H1 (cell line): ENCODE measurements around the gene NDUFS4. TPM values are rescaled to one million over a fixed set of nuclear protein-coding genes. Genes with fewer than 3 reads are reported as not detected.

Experiments used
- CTCF ChIA-PET: fragments of 300-600 bp; sonication (Branson Sonifier 250); formaldehyde crosslinking; loops from one replicate; lab custom pipeline; 2021; ENCODE audit not compliant: partially characterized antibody; lab: Charles Lee
- POLR2A ChIA-PET: fragments of 300-600 bp; sonication (Branson Sonifier 250); formaldehyde crosslinking; loops from one replicate; lab custom pipeline; 2021; ENCODE audit warnings: inconsistent platforms; ENCODE audit not compliant: partially characterized antibody; lab: Charles Lee
- DNase-seq, 2 experiments: peaks; one replicate each; pipeline versions ENCODE4 v3.0.0 to v3.0.0-alpha.2; 2010 to 2022; ENCODE audit warnings: low spot score in 2 of 2, low read depth in 1 of 2, mixed read lengths in 1 of 2
- FAIRE-seq: peaks from 2 replicates; lab custom pipeline; 2011; peaks lifted over from hg19 to GRCh38; lab: Jason Lieb, UNC
- H2AFZ ChIP-seq: 2 replicates; pipeline ENCODE4 v1.8.1; 2012; ENCODE audit warnings: low read length, inconsistent platforms
- H2AK5ac ChIP-seq: 2 replicates; pipeline ENCODE4 v1.6.1; 2013; ENCODE audit warnings: low read depth, low read length
- H2BK120ac ChIP-seq: replicated peaks from 2 replicates; pipeline ENCODE3; 2013; ENCODE audit warnings: low read depth, low read length, inconsistent platforms
- H2BK12ac ChIP-seq: 2 replicates; pipeline ENCODE4 v1.6.1; 2013; ENCODE audit warnings: low read depth, low read length
- H2BK15ac ChIP-seq: 2 replicates; pipeline ENCODE4 v1.6.1; 2013; ENCODE audit warnings: low read length
- H2BK20ac ChIP-seq: 2 replicates; pipeline ENCODE4 v1.6.1; 2013; ENCODE audit warnings: low read length
- H2BK5ac ChIP-seq: 2 replicates; pipeline ENCODE4 v1.6.1; 2013; ENCODE audit warnings: low read depth, low read length
- H3K14ac ChIP-seq: 2 replicates; pipeline ENCODE4 v1.6.1; 2013; ENCODE audit warnings: inconsistent platforms; ENCODE audit not compliant: insufficient read length
- H3K18ac ChIP-seq: 2 replicates; pipeline ENCODE4 v1.6.1; 2013; ENCODE audit warnings: low read length; ENCODE audit errors: extremely low read depth
- H3K23ac ChIP-seq: 2 replicates; pipeline ENCODE4 v1.6.1; 2013; ENCODE audit warnings: inconsistent platforms; ENCODE audit not compliant: insufficient read length
- H3K23me2 ChIP-seq: 2 replicates; pipeline ENCODE4 v1.6.1; 2013; ENCODE audit warnings: low read depth, low read length
- H3K27ac ChIP-seq: 2 replicates; pipeline ENCODE4 v1.6.1; 2011; ENCODE audit warnings: low read depth, low read length, inconsistent platforms
- H3K27me3 ChIP-seq, 4 experiments: replicated peaks in 1 of 4; 1 replicate in 1 of 4; 2 replicates in 3 of 4; pipeline versions ENCODE4 v1.6.1 to v1.8.1; 2011 to 2013; ENCODE audit warnings: low read length in 3 of 4, mild to moderate bottlenecking in 3 of 4, inconsistent platforms in 2 of 4, mixed read lengths in 2 of 4, moderate library complexity in 1 of 4; ENCODE audit not compliant: control insufficient read depth in 3 of 4, insufficient read depth in 3 of 4; ENCODE audit errors: extremely low read depth in 1 of 4
- H3K36me3 ChIP-seq, 4 experiments: 2 replicates each; pipeline versions ENCODE4 v1.6.1 to v1.8.1; 2011 to 2013; ENCODE audit warnings: mild to moderate bottlenecking in 4 of 4, low read length in 3 of 4, moderate library complexity in 2 of 4, control low read depth in 1 of 4, inconsistent platforms in 1 of 4; ENCODE audit not compliant: insufficient read depth in 4 of 4, control insufficient read depth in 2 of 4
- H3K4ac ChIP-seq: replicated peaks from 2 replicates; pipeline ENCODE3; 2013; ENCODE audit warnings: low read length, low read depth, mixed read lengths, inconsistent platforms; ENCODE audit not compliant: insufficient read length
- H3K4me1 ChIP-seq, 4 experiments: replicated peaks in 1 of 4; 1 replicate in 1 of 4; 2 replicates in 3 of 4; pipeline versions ENCODE4 v1.6.1 to v1.8.1; 2011 to 2013; ENCODE audit warnings: low read length in 3 of 4, inconsistent platforms in 2 of 4, mixed read lengths in 1 of 4; ENCODE audit not compliant: insufficient read depth in 4 of 4, control insufficient read depth in 3 of 4
- H3K4me2 ChIP-seq, 2 experiments: 2 replicates each; pipeline versions ENCODE4 v1.6.1 to v1.8.1; 2011 to 2013; ENCODE audit warnings: low read depth in 2 of 2, low read length in 2 of 2, control low read depth in 1 of 2, inconsistent platforms in 1 of 2, mild to moderate bottlenecking in 1 of 2; ENCODE audit not compliant: insufficient read depth in 1 of 2
- H3K4me3 ChIP-seq, 4 experiments: fragments of 200-600, 300-600 bp in 1 of 4; sonication (generic), shearing (Covaris generic), sonication (Bioruptor Twin) in 1 of 4; 2 replicates each; pipeline versions ENCODE4 v1.5.1 to v1.8.1; 2011 to 2016; ENCODE audit warnings: low read length in 4 of 4, low read depth in 3 of 4, control low read depth in 2 of 4, inconsistent platforms in 2 of 4, mild to moderate bottlenecking in 2 of 4, mixed read lengths in 1 of 4, moderate library complexity in 1 of 4; ENCODE audit not compliant: insufficient read depth in 2 of 4; ENCODE audit errors: extremely low read depth in 1 of 4
- H3K56ac ChIP-seq: replicated peaks from 2 replicates; pipeline ENCODE3; 2013; ENCODE audit warnings: low read depth, mild to moderate bottlenecking, mixed read lengths, low read length, inconsistent platforms; ENCODE audit not compliant: insufficient read length
- H3K79me1 ChIP-seq: 2 replicates; pipeline ENCODE4 v1.6.1; 2013; ENCODE audit warnings: low read depth, low read length, control low read depth
- H3K79me2 ChIP-seq, 2 experiments: 2 replicates each; pipeline versions ENCODE4 v1.6.1 to v1.8.1; 2012 to 2013; ENCODE audit warnings: low read length in 2 of 2, mild to moderate bottlenecking in 2 of 2, inconsistent platforms in 1 of 2; ENCODE audit not compliant: insufficient read depth in 2 of 2, control insufficient read depth in 1 of 2
- H3K9ac ChIP-seq, 4 experiments: replicated peaks in 1 of 4; 1 replicate in 1 of 4; 2 replicates in 3 of 4; pipeline versions ENCODE4 v1.6.1 to v1.8.1; 2011 to 2013; ENCODE audit warnings: low read depth in 3 of 4, low read length in 3 of 4, control low read depth in 2 of 4, mild to moderate bottlenecking in 2 of 4, moderate library complexity in 2 of 4, inconsistent platforms in 1 of 4; ENCODE audit errors: extremely low read depth in 1 of 4
- H3K9me3 ChIP-seq, 2 experiments: 2 replicates each; pipeline versions ENCODE4 v1.6.1 to v1.8.1; 2012 to 2013; ENCODE audit warnings: mild to moderate bottlenecking in 2 of 2, moderate library complexity in 2 of 2, control low read depth in 1 of 2, inconsistent platforms in 1 of 2, low read depth in 1 of 2, low read length in 1 of 2, mixed read lengths in 1 of 2; ENCODE audit not compliant: insufficient read depth in 2 of 2
- H4K20me1 ChIP-seq, 2 experiments: replicated peaks in 1 of 2; 2 replicates each; pipeline versions ENCODE3 to v1.8.1; 2011 to 2013; ENCODE audit warnings: inconsistent platforms in 2 of 2, low read length in 2 of 2, mild to moderate bottlenecking in 1 of 2; ENCODE audit not compliant: insufficient read depth in 2 of 2, control insufficient read depth in 1 of 2
- H4K5ac ChIP-seq: 2 replicates; pipeline ENCODE4 v1.6.1; 2013; ENCODE audit warnings: low read length, low read depth, mixed read lengths, inconsistent platforms; ENCODE audit not compliant: insufficient read length
- H4K8ac ChIP-seq: 2 replicates; pipeline ENCODE4 v1.8.0; 2013; ENCODE audit warnings: mild to moderate bottlenecking, moderate library complexity, low read length, inconsistent platforms; ENCODE audit not compliant: insufficient read depth; ENCODE audit errors: extremely low read depth
- H4K91ac ChIP-seq: replicated peaks from 2 replicates; pipeline ENCODE3; 2013; ENCODE audit warnings: low read length, mixed read lengths, inconsistent platforms; ENCODE audit not compliant: insufficient read length
- ASH2L ChIP-seq: fragments of 200-600, 300-600 bp; sonication (generic); IDR thresholded peaks from one replicate; pipeline ENCODE4 v1.7.1; 2017; ENCODE audit warnings: low read length
- CEBPB ChIP-seq: IDR thresholded peaks from 2 replicates; pipeline ENCODE4 v1.6.1; 2012; ENCODE audit warnings: low read depth, low read length
- JUND ChIP-seq: IDR thresholded peaks from 2 replicates; pipeline ENCODE4 v1.6.1; 2011; ENCODE audit warnings: mild to moderate bottlenecking, improper control_type of control experiment, low read length
- POLR2AphosphoS5 ChIP-seq: IDR thresholded peaks from 2 replicates; pipeline ENCODE4 v1.6.1; 2011; ENCODE audit warnings: low read depth, low read length
- POU5F1 ChIP-seq: IDR thresholded peaks from 2 replicates; pipeline ENCODE4 v1.6.1; 2011; ENCODE audit warnings: low read depth, mild to moderate bottlenecking, low read length, moderate library complexity
- RFX5 ChIP-seq: IDR thresholded peaks from 2 replicates; pipeline ENCODE4 v1.6.1; 2011; ENCODE audit warnings: low read depth, low read length, improper control_type of control experiment, borderline replicate concordance
- TAF7 ChIP-seq: optimal IDR thresholded peaks from 2 replicates; pipeline ENCODE3; 2011; ENCODE audit warnings: low read depth, mild to moderate bottlenecking, inconsistent platforms, low read length, moderate library complexity, borderline replicate concordance
- TCF12 ChIP-seq: IDR thresholded peaks from 2 replicates; pipeline ENCODE4 v1.6.1; 2011; ENCODE audit warnings: low read depth, mild to moderate bottlenecking, low read length
- ZNF274 ChIP-seq: IDR thresholded peaks from 2 replicates; pipeline ENCODE4 v1.7.0; 2012; ENCODE audit warnings: low read length, borderline replicate concordance; ENCODE audit errors: extremely low read depth
- WGBS, 2 experiments: shearing (Covaris generic) in 1 of 2; methylation state at CpG; one replicate each; pipeline versions ENCODE4 v1.1.6 to v1.1.7; 2013 to 2015; ENCODE audit warnings: low lambda C conversion rate in 2 of 2, mixed read lengths in 2 of 2, inconsistent platforms in 1 of 2, low coverage in 1 of 2, missing lambda C conversion rate in 1 of 2; ENCODE audit not compliant: insufficient replicate concordance in 2 of 2, insufficient coverage in 1 of 2, insufficient read length in 1 of 2; ENCODE audit errors: extremely low coverage in 1 of 2, missing lambda C conversion rate in 1 of 2; 5-methylcytosine and 5-hydroxymethylcytosine counted together
- polyA plus RNA-seq, 7 experiments: library from polyadenylated mRNA; depleted of rRNA in 3 of 7; stranded (reverse) in 5 of 7; unstranded in 2 of 7; fragments of >200 nt in 5 of 7; fragments of 200-250 nt in 2 of 7; gene quantifications; 1 replicate in 5 of 7; 2 replicates in 1 of 7; 4 replicates in 1 of 7; pipeline versions ENCODE4 v1.2.1 to v1.2.3, GENCODE V29; 2011 to 2013; ENCODE audit warnings: missing spikeins in 2 of 7, mixed read lengths in 2 of 7
- total RNA-seq: library from RNA; stranded (reverse); fragmentation: NEBNext Ultra II Directional; extraction: Animal tissue kit (Norgen Biotek cat#: 25700); gene quantifications from 2 replicates; pipeline ENCODE4 v1.2.1, GENCODE V29; 2021

NDUFS4 gene
- total and polyA plus RNA-seq, 2 of the 8 experiments (the other 6 are each of a cell fraction or from before 2014, with no cell fraction given) = 74.6 to 75.9 TPM

GRCh38 chr5:53601570-53601969 lies 41.1 kb downstream of the NDUFS4 start:
- Histone ChIP-seq H3K4me3 (no peak overlapping the region), H3K18ac (no peak overlapping the region), H2BK12ac (no peak overlapping the region), H3K9ac (no peak overlapping the region), H2BK120ac (no peak overlapping the region), H2BK20ac (no peak overlapping the region), H3K27me3 (no peaks in the 10 kb centered on the region), H3K14ac (no peak overlapping the region), H3K9me3 (0 out of 4 replicates have a peak, but pooled peaks cover 0 to 3% of the 10 kb centered on the region in 2 experiments), H4K91ac (no peak overlapping the region), H3K4ac (no peak overlapping the region), H4K8ac (no peak overlapping the region), H3K4me2 (no peak overlapping the region), H3K79me1 (no peaks in the 10 kb centered on the region), H3K36me3 (peaks cover 0 to 9% (median 0%) of the 10 kb centered on the region in 4 experiments; a peak in 2 of 8 replicates), H4K20me1 (no peaks in the 10 kb centered on the region), H2BK15ac (no peak overlapping the region), H2AFZ (no peak overlapping the region), H3K4me1 (no peaks in the 10 kb centered on the region), H4K5ac (no peak overlapping the region), H2AK5ac (no peak overlapping the region), H3K27ac (no peak overlapping the region), H3K56ac (no peak overlapping the region), H3K79me2 (peaks cover 0 to 36% of the 10 kb centered on the region in 2 experiments; a peak in 2 of 4 replicates), H3K23me2 (no peaks in the 10 kb centered on the region; the same call in 1 of the 2 replicates), H3K23ac (no peak overlapping the region), H2BK5ac (no peak overlapping the region)
- FAIRE-seq (no peak), DNase-seq (no peak)
- ChIA-PET POLR2A (no interaction called here), CTCF (no interaction called here)
- 88% methylated on average over 5 of the region's 5 CpGs; no CpG with 5 or more reads in 1 of the 2 experiments for WGBS, 2 experiments
- no peak for TF ChIP-seq TAF7
- TF ChIP-seq CEBPB = no peak
- no peak for TF ChIP-seq JUND
- TF ChIP-seq POLR2AphosphoS5 = no peak
- TF ChIP-seq POU5F1 = no peak
- TF ChIP-seq RFX5 = no peak
- TF ChIP-seq ASH2L = no peak
- TF ChIP-seq TCF12 = no peak
- TF ChIP-seq ZNF274 = no peak
